Fibroblast of lung (primary cell): ENCODE results near the gene PAGR1.

ENCODE experiments used
- CTCF ChIP-seq, 2 donors: IDR thresholded peaks in 1 of 2; conservative IDR thresholded peaks in 1 of 2; 1 replicate in 1 of 2; 2 replicates in 1 of 2; pipeline ENCODE4 v1.5.1; 2011 to 2012; ENCODE audit warnings: low read length in 2 of 2, control low read depth in 1 of 2, inconsistent platforms in 1 of 2, low read depth in 1 of 2, mild to moderate bottlenecking in 1 of 2
- EZH2 ChIP-seq: IDR thresholded peaks from 2 replicates; pipeline ENCODE4 v1.5.1; 2012; ENCODE audit warnings: low read length, control low read depth, mild to moderate bottlenecking; ENCODE audit errors: missing control alignments

GRCh38 chr16:29777576-29778350, 38.2 kb upstream of the PAGR1 start, which contains the start of gene ZG16:
- no peak for TF ChIP-seq CTCF (conservative IDR thresholded peaks at IDR 0.05 in 1 of 2, IDR thresholded peaks at IDR 0.05 in 1 of 2; ENCODE audit: low read depth in 1 of 2, low read length in 2 of 2)
- TF ChIP-seq EZH2: no peak
